OCI-LY7 (cell line): ENCODE results near the gene MAP3K14. TPM values are rescaled to one million over a fixed set of nuclear protein-coding genes. Genes with fewer than 3 reads are reported as not detected.

ENCODE experiments used
- BruUV-seq: library from RNA; stranded (reverse); fragments of 400-500 nt; replicated peaks from 2 replicates; lab custom pipeline; 2021; lab: Mats Ljungman, UMichigan
- CTCF ChIA-PET: fragments of 300-600 bp; sonication (Branson Sonifier 250); formaldehyde crosslinking; loops from one replicate; lab custom pipeline; 2022; ENCODE audit warnings: antibody characterized with exemption; ENCODE audit not compliant: unreplicated experiment; lab: Charles Lee
- POLR2A ChIA-PET: fragments of 300-600 bp; sonication (Branson Sonifier 250); formaldehyde crosslinking; loops from one replicate; lab custom pipeline; 2022; ENCODE audit warnings: antibody characterized with exemption; lab: Charles Lee
- DNase-seq: peaks from one replicate; pipeline ENCODE4 v3.0.0-alpha.2; 2015; ENCODE audit warnings: low spot score
- H2AFZ ChIP-seq: fragments of 200-600 bp; sonication (generic), shearing (Covaris generic); 2 replicates; pipeline ENCODE4 v1.6.1; 2014; ENCODE audit warnings: mild to moderate bottlenecking, antibody characterized with exemption, low read length, moderate library complexity
- H3K27ac ChIP-seq: fragments of 200-600 bp; sonication (generic); 2 replicates; pipeline ENCODE4 v1.5.1; 2014; ENCODE audit warnings: mixed run types, low read depth, mild to moderate bottlenecking, moderate library complexity, low read length, inconsistent platforms; ENCODE audit not compliant: poor library complexity, severe bottlenecking
- H3K36me3 ChIP-seq: fragments of 200-600 bp; sonication (generic); 2 replicates; pipeline ENCODE4 v1.6.1; 2014; ENCODE audit warnings: mild to moderate bottlenecking, antibody characterized with exemption, low read length, moderate library complexity, mixed read lengths; ENCODE audit not compliant: insufficient read depth
- H3K4me1 ChIP-seq: fragments of 200-600 bp; sonication (generic); 2 replicates; pipeline ENCODE4 v1.5.1; 2014; ENCODE audit warnings: mild to moderate bottlenecking, low read length; ENCODE audit not compliant: insufficient read depth, poor library complexity, severe bottlenecking
- H3K4me2 ChIP-seq: fragments of 200-600 bp; sonication (generic); 2 replicates; pipeline ENCODE4 v1.6.1; 2014; ENCODE audit warnings: mild to moderate bottlenecking, low read length
- H3K4me3 ChIP-seq: fragments of 200-600 bp; sonication (generic); 2 replicates; pipeline ENCODE4 v1.5.1; 2014; ENCODE audit warnings: mild to moderate bottlenecking, low read depth, low read length; ENCODE audit not compliant: poor library complexity, severe bottlenecking
- H3K79me2 ChIP-seq: fragments of 200-600 bp; sonication (generic); 2 replicates; pipeline ENCODE4 v1.6.1; 2016; ENCODE audit warnings: low read depth, mild to moderate bottlenecking, low read length, moderate library complexity, mixed read lengths; ENCODE audit not compliant: insufficient read depth
- H3K9me2 ChIP-seq: fragments of 200-600 bp; sonication (generic); 2 replicates; pipeline ENCODE4 v1.6.1; 2016; ENCODE audit warnings: mild to moderate bottlenecking, low read length, mixed read lengths; ENCODE audit not compliant: insufficient read depth
- H3K9me3 ChIP-seq: fragments of 200-600 bp; sonication (generic); 2 replicates; pipeline ENCODE4 v1.6.1; 2014; ENCODE audit warnings: mild to moderate bottlenecking, mixed run types, low read length, mixed read lengths
- H4K20me1 ChIP-seq: fragments of 200-600 bp; sonication (generic); 2 replicates; pipeline ENCODE4 v1.6.1; 2014; ENCODE audit warnings: mild to moderate bottlenecking, antibody characterized with exemption, low read length, moderate library complexity, mixed read lengths; ENCODE audit not compliant: insufficient read depth
- EZH2phosphoT487 ChIP-seq: fragments of 200-600 bp; sonication (generic); IDR thresholded peaks from 2 replicates; pipeline ENCODE4 v1.6.1; 2018; ENCODE audit warnings: low read depth, borderline replicate concordance, mild to moderate bottlenecking, mixed run types, antibody characterized with exemption, low read length, moderate library complexity, mixed read lengths
- intact Hi-C: fragments of 100-400 bp; cut with micrococcal nuclease; formaldehyde crosslinking; loops from one replicate; pipeline ENCODE4 v1.10.0; 2022; ENCODE audit not compliant: unreplicated experiment
- total RNA-seq, 2 experiments: library from RNA; depleted of rRNA in 1 of 2; stranded (reverse); fragments of >200 nt in 1 of 2; shearing (Covaris generic) in 1 of 2; gene quantifications; 2 replicates each; pipeline ENCODE4 v1.2.3, GENCODE V29; 2014 to 2022
- TF ChIP-seq, protein P1 (sequence below): fragments of 200-600 bp; sonication (generic); conservative IDR thresholded peaks from 2 replicates; pipeline ENCODE4 v1.5.1; 2014; ENCODE audit warnings: mild to moderate bottlenecking, antibody characterized with exemption, low read length, moderate library complexity, mixed read lengths

Gene MAP3K14
- total RNA-seq, 2 experiments from 2014 or later: 12.3 to 21.2 TPM

DNA sequence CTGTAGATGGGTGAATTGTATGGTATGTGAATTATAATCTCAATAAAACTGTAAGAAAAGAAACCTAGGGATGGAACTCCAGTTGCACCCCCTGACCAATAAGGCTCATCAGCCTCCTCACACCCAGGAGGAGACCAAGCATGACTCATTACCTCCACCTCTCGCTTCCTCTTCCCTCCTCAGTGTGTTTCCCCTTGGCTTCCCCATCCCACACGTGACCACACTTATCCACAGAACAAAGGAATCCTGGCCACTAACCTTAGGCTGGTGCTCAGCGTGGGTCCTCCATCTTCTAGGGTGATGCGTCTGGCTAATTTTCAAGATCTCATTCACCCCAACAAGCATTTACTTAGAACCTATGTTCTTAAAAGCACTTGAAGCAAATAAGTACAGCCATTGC is 36.2 kb upstream of the MAP3K14 start:
- Histone ChIP-seq H2AFZ (no peak overlapping the region), H3K4me2 (no peak overlapping the region), H3K79me2 (no peaks in the 10 kb centered on the region), H3K9me2 (no peaks in the 10 kb centered on the region), H4K20me1 (no peaks in the 10 kb centered on the region), H3K4me3 (no peak overlapping the region), H3K9me3 (0 out of 2 replicates have a peak, but pooled peaks cover 4% of the 10 kb centered on the region), H3K36me3 (no peaks in the 10 kb centered on the region), H3K4me1 (no peaks in the 10 kb centered on the region), H3K27ac (no peak overlapping the region)
- no peak for DNase-seq
- CTCF ChIA-PET: no interaction called here
- POLR2A ChIA-PET: no interaction called here
- no TSS peak for BruUV-seq
- intact Hi-C loops: no loop called here
- TF ChIP-seq EZH2phosphoT487: no peak
- TF ChIP-seq, protein P1, sequence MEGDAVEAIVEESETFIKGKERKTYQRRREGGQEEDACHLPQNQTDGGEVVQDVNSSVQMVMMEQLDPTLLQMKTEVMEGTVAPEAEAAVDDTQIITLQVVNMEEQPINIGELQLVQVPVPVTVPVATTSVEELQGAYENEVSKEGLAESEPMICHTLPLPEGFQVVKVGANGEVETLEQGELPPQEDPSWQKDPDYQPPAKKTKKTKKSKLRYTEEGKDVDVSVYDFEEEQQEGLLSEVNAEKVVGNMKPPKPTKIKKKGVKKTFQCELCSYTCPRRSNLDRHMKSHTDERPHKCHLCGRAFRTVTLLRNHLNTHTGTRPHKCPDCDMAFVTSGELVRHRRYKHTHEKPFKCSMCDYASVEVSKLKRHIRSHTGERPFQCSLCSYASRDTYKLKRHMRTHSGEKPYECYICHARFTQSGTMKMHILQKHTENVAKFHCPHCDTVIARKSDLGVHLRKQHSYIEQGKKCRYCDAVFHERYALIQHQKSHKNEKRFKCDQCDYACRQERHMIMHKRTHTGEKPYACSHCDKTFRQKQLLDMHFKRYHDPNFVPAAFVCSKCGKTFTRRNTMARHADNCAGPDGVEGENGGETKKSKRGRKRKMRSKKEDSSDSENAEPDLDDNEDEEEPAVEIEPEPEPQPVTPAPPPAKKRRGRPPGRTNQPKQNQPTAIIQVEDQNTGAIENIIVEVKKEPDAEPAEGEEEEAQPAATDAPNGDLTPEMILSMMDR: no peak

DNA sequence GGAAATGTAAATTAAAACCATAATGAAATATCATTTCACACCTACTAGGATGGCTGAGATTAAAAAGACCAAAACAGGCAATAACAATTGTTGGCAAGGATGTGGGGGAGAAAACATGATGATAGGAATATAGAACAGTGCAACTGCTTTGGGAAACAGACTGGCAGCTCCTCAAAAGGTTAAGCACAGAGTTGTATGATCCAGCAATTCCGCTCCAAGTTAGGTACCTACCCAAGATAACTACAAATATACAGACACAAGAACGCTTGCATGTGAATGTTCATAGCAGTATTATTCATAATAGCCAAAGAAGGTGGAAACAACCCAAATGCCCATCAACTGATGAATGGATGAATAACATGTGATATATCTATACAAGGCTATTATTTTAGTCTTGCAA is 35.0 kb upstream of the MAP3K14 start:
- no TSS peak for BruUV-seq
- no peak for DNase-seq
- H3K4me3 ChIP-seq: no peak overlapping the region
- H4K20me1 ChIP-seq: no peaks in the 10 kb centered on the region
- TF ChIP-seq EZH2phosphoT487: no peak
- TF ChIP-seq, protein P1: no peak
- no peak overlapping the region for H2AFZ ChIP-seq
- H3K9me3 ChIP-seq: no peaks in the 10 kb centered on the region
- no peaks in the 10 kb centered on the region for H3K4me1 ChIP-seq
- ChIA-PET POLR2A (no interaction called here), CTCF (no interaction called here)
- H3K27ac ChIP-seq: no peak overlapping the region
- H3K4me2 ChIP-seq: no peak overlapping the region
- H3K79me2 ChIP-seq: no peaks in the 10 kb centered on the region
- intact Hi-C loops: no loop called here
- no peaks in the 10 kb centered on the region for H3K36me3 ChIP-seq
- H3K9me2 ChIP-seq: no peaks in the 10 kb centered on the region

DNA sequence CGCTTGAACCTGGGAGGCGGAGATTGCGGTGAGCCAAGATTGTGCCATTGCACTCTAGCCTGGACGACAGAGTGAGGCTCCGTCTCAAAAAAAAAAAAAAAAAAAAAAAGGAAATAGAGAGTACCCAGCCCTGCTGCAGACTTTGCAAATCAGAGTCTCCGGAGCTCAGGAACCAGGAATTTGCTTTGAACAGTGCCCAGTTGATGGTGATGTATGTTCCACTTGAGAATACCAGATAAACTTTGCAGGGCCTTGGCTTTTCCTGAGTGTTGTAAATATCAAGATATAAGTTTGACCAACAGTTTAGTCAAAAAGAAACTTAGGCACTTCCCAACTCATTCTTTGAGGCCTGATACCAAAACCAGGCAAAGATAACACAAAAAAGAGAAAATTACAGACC is 30.6 kb upstream of the MAP3K14 start:
- CTCF ChIA-PET: no interaction called here
- H3K9me2 ChIP-seq: no peaks in the 10 kb centered on the region
- no peak for DNase-seq
- POLR2A ChIA-PET: no interaction called here
- H3K36me3 ChIP-seq: no peaks in the 10 kb centered on the region
- no peaks in the 10 kb centered on the region for H3K9me3 ChIP-seq
- H4K20me1 ChIP-seq: no peaks in the 10 kb centered on the region
- H2AFZ ChIP-seq: no peak overlapping the region
- intact Hi-C loops: no loop called here
- H3K27ac ChIP-seq: no peak overlapping the region
- H3K4me1 ChIP-seq: no peaks in the 10 kb centered on the region
- no peaks in the 10 kb centered on the region for H3K79me2 ChIP-seq
- H3K4me3 ChIP-seq: no peak overlapping the region
- TF ChIP-seq, protein P1: no peak
- TF ChIP-seq EZH2phosphoT487: no peak
- no TSS peak for BruUV-seq
- no peak overlapping the region for H3K4me2 ChIP-seq
